Measurements from ENCODE around the gene FAM3A.
A peak's percentile ranks its signal among the peaks of the same experiment; 100 is the strongest.

DNA sequence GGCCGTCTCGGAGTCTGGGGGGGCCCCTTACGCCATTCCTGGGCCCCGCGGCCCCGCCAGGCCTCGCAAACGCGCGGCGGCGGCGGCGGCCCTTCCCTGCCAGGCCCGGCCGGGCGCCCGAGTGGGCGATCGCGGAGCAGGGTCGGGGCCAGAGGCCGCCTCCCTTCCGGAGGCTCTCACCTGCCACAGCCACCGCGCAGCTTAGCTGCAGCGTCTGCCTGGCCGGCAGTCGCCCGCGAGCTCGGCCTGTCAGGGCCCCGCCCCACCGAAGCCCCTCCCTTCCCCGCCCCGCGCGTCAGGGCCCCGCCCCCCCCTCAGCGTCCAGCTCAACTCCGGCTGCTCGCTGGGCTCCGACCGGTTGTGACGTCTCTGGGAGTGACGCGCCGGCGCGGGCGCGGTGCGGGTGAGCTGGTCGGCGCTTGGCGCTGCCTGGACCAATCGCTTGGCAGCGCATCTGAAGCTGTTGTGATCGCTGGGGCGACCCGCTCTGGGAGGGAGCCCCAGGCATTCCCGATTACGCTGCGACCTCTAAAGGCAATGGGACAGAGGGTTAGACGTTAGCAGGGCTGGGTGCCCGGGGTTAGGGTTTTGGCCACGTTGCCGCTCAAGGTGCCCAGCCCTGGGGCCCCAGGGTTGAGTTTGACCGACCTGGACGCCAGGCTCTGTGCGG lies 25.5 kb downstream of the FAM3A start, which contains the start of gene SLC10A3:
- TF ChIP-seq ZSCAN29 (IDR thresholded peaks at IDR 0.05), result no peak
- TF ChIP-seq SMARCC2 (IDR thresholded peaks at IDR 0.05; ENCODE audit: low read depth), result no peak
- TF ChIP-seq, protein P1, sequence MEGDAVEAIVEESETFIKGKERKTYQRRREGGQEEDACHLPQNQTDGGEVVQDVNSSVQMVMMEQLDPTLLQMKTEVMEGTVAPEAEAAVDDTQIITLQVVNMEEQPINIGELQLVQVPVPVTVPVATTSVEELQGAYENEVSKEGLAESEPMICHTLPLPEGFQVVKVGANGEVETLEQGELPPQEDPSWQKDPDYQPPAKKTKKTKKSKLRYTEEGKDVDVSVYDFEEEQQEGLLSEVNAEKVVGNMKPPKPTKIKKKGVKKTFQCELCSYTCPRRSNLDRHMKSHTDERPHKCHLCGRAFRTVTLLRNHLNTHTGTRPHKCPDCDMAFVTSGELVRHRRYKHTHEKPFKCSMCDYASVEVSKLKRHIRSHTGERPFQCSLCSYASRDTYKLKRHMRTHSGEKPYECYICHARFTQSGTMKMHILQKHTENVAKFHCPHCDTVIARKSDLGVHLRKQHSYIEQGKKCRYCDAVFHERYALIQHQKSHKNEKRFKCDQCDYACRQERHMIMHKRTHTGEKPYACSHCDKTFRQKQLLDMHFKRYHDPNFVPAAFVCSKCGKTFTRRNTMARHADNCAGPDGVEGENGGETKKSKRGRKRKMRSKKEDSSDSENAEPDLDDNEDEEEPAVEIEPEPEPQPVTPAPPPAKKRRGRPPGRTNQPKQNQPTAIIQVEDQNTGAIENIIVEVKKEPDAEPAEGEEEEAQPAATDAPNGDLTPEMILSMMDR (IDR thresholded peaks at IDR 0.05 in 2 of 3, conservative IDR thresholded peaks at IDR 0.05 in 1 of 3; ENCODE audit: insufficient read depth in 2 of 3, low read depth in 1 of 3, low read length in 3 of 3), result peak in 2 of 3 experiments; percentile 21 to 42; a peak in 2 of 6 replicates
- no peak for TF ChIP-seq TCF15 (CRISPR knock-in tag; IDR thresholded peaks at IDR 0.05)
- peak; percentile 22; the same call in 1 of the 2 replicates for TF ChIP-seq ERF (CRISPR knock-in tag; IDR thresholded peaks at IDR 0.05)
- no peak for TF ChIP-seq YY1 (IDR thresholded peaks at IDR 0.05; ENCODE audit: borderline replicate concordance in 1 of 3, control insufficient read depth in 1 of 3, extremely low read depth in 1 of 3, insufficient read depth in 3 of 3, insufficient read length in 1 of 3, insufficient replicate concordance in 2 of 3, low read depth in 1 of 3, low read length in 2 of 3)
- TF ChIP-seq EP300 (IDR thresholded peaks at IDR 0.05; ENCODE audit: low read length), result no peak
- TF ChIP-seq DDX20 (tag; IDR thresholded peaks at IDR 0.05; ENCODE audit: low read depth), result no peak
- no peak for TF ChIP-seq BCL6 (CRISPR knock-in tag; IDR thresholded peaks at IDR 0.05)
- TF ChIP-seq RAD51 (IDR thresholded peaks at IDR 0.05; ENCODE audit: borderline replicate concordance, low read depth), result no peak
